ENCODE measurements around the gene PKD1. TPM values are rescaled to one million over a fixed set of nuclear protein-coding genes. Genes with fewer than 3 reads are reported as not detected.
"Not testable (repeated sequence)": the region's sequence is repeated elsewhere in the genome, so short reads cannot be mapped to it uniquely, and the experiment has no call there.

PKD1 gene
- total RNA-seq, 2 experiments from 2014 or later: 56.7 to 59.4 TPM

- H3K4me1 Mint-ChIP-seq (ENCODE audit: low read depth); H3K36me3 Mint-ChIP-seq; POLR2A ChIA-PET; H3K9me3 Mint-ChIP-seq; intact Hi-C loops (cut with micrococcal nuclease); H3K27ac Mint-ChIP-seq; DNase-seq; H3K27me3 Mint-ChIP-seq; CTCF ChIA-PET; H3K4me3 Mint-ChIP-seq: not testable (repeated sequence)
Observed at GRCh38 chr16:2105769-2106168, 29.9 kb downstream of the PKD1 start.

DNA sequence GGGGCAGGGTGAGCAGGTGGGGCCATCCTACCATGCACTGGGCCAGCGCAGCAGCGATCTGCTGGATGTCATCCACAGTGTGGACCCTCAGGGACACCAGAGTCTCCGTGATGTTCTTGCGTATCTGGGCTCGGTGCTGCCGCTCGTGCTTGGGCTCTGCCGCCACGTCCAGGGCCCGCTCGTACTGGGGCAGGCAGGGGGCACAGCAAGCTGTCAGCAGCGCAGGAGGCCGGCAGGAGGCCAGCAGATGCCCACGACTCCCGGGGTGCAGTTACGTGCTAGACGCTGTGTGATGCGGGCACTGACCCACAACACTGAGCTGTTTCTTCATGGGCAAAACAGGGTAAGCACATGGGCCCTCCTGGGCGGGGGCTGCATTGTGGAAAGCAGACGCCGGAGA, 30.4 kb downstream of the PKD1 start:
- H3K27me3 Mint-ChIP-seq; H3K27ac Mint-ChIP-seq; DNase-seq; CTCF ChIA-PET; intact Hi-C loops (cut with micrococcal nuclease); H3K4me1 Mint-ChIP-seq (ENCODE audit: low read depth); H3K36me3 Mint-ChIP-seq; POLR2A ChIA-PET; H3K4me3 Mint-ChIP-seq; H3K9me3 Mint-ChIP-seq: not testable (repeated sequence)

DNA sequence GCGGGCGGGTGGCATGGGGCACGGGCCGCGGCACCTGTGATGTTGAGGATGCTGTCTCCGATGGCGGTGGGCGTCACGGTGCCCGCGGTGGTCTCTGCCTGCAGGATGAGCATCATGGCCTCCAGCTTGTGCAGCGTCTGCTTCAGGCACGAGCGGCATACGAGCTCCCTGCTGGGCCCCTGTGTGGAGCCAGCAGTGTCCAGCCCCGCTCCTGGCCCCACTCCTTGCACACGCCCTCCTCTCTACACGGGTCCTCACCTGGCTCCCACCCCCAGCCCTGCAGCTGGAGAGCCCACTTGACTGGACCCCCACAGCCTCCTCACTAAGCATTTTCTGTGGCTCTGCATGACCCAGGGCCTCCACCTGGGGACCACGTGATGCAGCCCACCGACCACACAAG, 31.2 kb downstream of the PKD1 start:
- POLR2A ChIA-PET; H3K27ac Mint-ChIP-seq; intact Hi-C loops (cut with micrococcal nuclease); H3K27me3 Mint-ChIP-seq; H3K9me3 Mint-ChIP-seq; DNase-seq; H3K36me3 Mint-ChIP-seq; H3K4me1 Mint-ChIP-seq (ENCODE audit: low read depth); CTCF ChIA-PET; H3K4me3 Mint-ChIP-seq: not testable (repeated sequence)

DNA sequence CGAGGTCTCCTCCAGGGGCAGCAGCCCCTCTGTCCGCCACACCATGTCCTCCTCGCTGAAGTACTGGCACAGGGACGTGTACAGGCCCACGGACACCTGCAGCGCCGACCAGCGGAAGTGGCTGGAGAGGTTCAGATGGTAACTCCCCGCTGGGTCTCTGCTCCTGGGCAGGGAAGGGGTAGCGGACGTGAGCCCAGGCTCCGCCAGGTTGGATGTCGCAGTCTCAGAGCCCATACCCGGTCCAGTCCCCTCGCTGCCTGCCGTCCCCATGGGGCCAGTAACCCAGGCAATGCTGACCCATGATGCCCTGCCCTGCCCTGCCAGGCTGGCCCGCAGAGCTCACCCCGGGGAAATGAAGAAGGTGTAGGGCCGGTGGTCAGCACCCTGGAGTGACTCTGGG, 33.2 kb downstream of the PKD1 start:
- DNase-seq: no peak
- Mint-ChIP-seq H3K27me3 (no peaks in the 10 kb centered on the region), H3K27ac (no peak overlapping the region), H3K4me1 (ENCODE audit: low read depth) (no peaks in the 10 kb centered on the region), H3K9me3 (no peaks in the 10 kb centered on the region), H3K4me3 (no peak overlapping the region), H3K36me3 (peaks cover 2% of the 10 kb centered on the region)
- ChIA-PET POLR2A (no interaction called here), CTCF (no interaction called here)
- intact Hi-C loops (cut with micrococcal nuclease): no loop called here

- intact Hi-C loops (cut with micrococcal nuclease); CTCF ChIA-PET; H3K4me3 Mint-ChIP-seq; POLR2A ChIA-PET; H3K27ac Mint-ChIP-seq; H3K9me3 Mint-ChIP-seq; H3K36me3 Mint-ChIP-seq; H3K4me1 Mint-ChIP-seq (ENCODE audit: low read depth); DNase-seq; H3K27me3 Mint-ChIP-seq: not testable (repeated sequence)
Observed at GRCh38 chr16:2101581-2101980, 34.1 kb downstream of the PKD1 start.

GRCh38 chr16:2097689-2098088, 38.0 kb downstream of the PKD1 start:
- H3K36me3 Mint-ChIP-seq; H3K4me3 Mint-ChIP-seq; POLR2A ChIA-PET; DNase-seq; H3K9me3 Mint-ChIP-seq; intact Hi-C loops (cut with micrococcal nuclease); H3K4me1 Mint-ChIP-seq (ENCODE audit: low read depth); H3K27me3 Mint-ChIP-seq; H3K27ac Mint-ChIP-seq; CTCF ChIA-PET: not testable (repeated sequence)

- Mint-ChIP-seq H3K27ac (no peak overlapping the region), H3K9me3 (no peaks in the 10 kb centered on the region), H3K36me3 (peaks cover 3% of the 10 kb centered on the region), H3K4me3 (no peak overlapping the region), H3K27me3 (no peaks in the 10 kb centered on the region), H3K4me1 (ENCODE audit: low read depth) (no peaks in the 10 kb centered on the region)
- ChIA-PET CTCF (no interaction called here), POLR2A (no interaction called here)
- no peak for DNase-seq
- intact Hi-C loops (cut with micrococcal nuclease): no loop called here
Observed at GRCh38 chr16:2096853-2097595, 38.7 kb downstream of the PKD1 start.

DNA sequence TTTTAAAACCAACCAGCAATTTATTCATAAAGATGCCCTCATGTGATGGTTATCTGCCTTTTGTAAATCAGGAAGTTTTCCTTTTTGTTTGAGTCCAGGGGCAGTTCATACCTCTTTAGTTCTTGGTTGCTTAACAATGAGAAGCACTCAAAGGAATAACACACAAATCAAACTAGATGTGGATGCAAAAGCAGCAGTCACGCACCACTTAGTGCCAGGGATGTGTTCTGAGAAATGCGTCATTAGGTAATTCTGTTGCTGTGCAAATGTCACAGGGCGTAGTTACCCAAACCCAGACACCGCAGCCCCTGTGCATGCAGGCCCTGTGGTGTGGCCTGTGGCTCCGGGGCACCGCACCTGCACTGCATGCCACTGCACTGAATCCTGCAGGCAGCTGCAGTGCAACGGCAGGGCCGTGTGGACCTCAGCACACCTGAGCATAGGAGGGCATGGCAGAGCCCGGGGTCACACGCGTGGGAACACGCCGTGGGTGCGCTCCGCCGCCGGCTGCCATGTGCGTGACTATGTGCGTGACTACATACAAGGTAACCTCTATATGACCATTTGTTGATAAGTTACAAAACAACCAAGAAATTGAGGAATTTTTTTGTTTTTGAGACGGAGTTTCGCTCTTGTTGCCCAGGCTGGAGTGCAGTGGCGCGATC, 39.6 kb downstream of the PKD1 start:
- no peak overlapping the region for H3K27ac Mint-ChIP-seq
- H3K27me3 Mint-ChIP-seq: no peaks in the 10 kb centered on the region
- no peak overlapping the region for H3K4me3 Mint-ChIP-seq
- no peaks in the 10 kb centered on the region for H3K9me3 Mint-ChIP-seq
- POLR2A ChIA-PET: no interaction called here
- no peak for DNase-seq
- CTCF ChIA-PET: no interaction called here
- H3K36me3 Mint-ChIP-seq: peaks cover 3% of the 10 kb centered on the region
- intact Hi-C loops (cut with micrococcal nuclease): no loop called here
- H3K4me1 Mint-ChIP-seq (ENCODE audit: low read depth): no peaks in the 10 kb centered on the region

GRCh38 chr16:2095315-2095853, 40.3 kb downstream of the PKD1 start:
- ChIA-PET POLR2A (no interaction called here), CTCF (no interaction called here)
- no peak overlapping the region for H3K4me3 Mint-ChIP-seq
- DNase-seq: no peak
- H3K4me1 Mint-ChIP-seq (ENCODE audit: low read depth): no peaks in the 10 kb centered on the region
- peaks cover 6% of the 10 kb centered on the region for H3K36me3 Mint-ChIP-seq
- no peaks in the 10 kb centered on the region for H3K27me3 Mint-ChIP-seq
- intact Hi-C loops (cut with micrococcal nuclease): no loop called here
- no peak overlapping the region for H3K27ac Mint-ChIP-seq
- no peaks in the 10 kb centered on the region for H3K9me3 Mint-ChIP-seq

DNA sequence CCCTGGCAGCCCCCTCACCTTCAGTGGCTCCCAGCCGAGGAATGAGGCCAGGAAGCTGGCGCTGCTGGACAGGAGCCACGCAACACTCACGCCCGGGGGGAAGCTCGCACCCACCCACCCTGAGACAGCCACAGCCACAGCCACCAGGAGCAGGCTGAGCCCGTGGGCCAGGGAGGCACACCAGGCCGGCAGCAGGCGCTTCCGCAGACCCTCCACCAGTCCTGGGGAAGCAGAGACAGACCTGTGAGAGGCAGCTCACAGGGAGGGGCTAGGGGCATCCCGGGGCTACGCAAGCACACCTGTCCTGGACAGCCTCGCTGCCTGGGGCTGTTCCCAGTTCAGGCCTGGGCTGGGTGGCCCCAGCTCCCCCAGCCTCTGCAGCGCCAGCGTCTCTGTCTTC, 41.9 kb downstream of the PKD1 start:
- ChIA-PET CTCF (no interaction called here), POLR2A (no interaction called here)
- Mint-ChIP-seq H3K27ac (no peak overlapping the region), H3K36me3 (peaks cover 9% of the 10 kb centered on the region), H3K4me3 (no peak overlapping the region), H3K4me1 (ENCODE audit: low read depth) (no peaks in the 10 kb centered on the region), H3K9me3 (no peaks in the 10 kb centered on the region), H3K27me3 (no peaks in the 10 kb centered on the region)
- no peak for DNase-seq
- intact Hi-C loops (cut with micrococcal nuclease): no loop called here

DNA sequence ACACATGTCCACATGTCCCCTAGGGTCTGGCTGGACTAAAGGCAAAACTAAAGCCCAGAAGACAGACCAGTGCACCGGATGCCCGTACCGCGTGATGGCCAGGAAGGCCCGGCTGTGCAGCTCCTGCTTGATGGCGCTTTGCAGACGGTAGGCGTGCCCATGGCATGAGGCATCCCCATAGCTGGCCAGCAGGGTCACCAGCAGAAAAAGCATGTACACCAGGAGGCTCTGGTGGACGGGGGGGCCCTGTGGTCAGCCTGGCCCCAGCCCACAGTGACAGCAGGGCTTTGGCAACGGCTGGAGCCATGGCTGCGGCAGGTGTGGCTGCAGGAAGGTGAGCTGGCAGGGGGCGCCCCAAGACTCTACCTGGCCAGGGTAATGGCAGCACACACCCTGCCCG, 42.8 kb downstream of the PKD1 start:
- Mint-ChIP-seq H3K27me3 (no peaks in the 10 kb centered on the region), H3K4me3 (no peak overlapping the region), H3K27ac (no peak overlapping the region), H3K36me3 (peaks cover 9% of the 10 kb centered on the region), H3K4me1 (ENCODE audit: low read depth) (no peaks in the 10 kb centered on the region), H3K9me3 (no peaks in the 10 kb centered on the region)
- intact Hi-C loops (cut with micrococcal nuclease): no loop called here
- no peak for DNase-seq
- ChIA-PET CTCF (interaction anchor here (0.9 kb wide), 1 partner anchor 48 kb away, joined by 3 read pairs; no protein-coding TSS in a partner anchor), POLR2A (no interaction called here)

GRCh38 chr16:2092256-2092620, 43.5 kb downstream of the PKD1 start:
- no peak overlapping the region for H3K27ac Mint-ChIP-seq
- H3K27me3 Mint-ChIP-seq: no peaks in the 10 kb centered on the region
- intact Hi-C loops (cut with micrococcal nuclease): no loop called here
- no peaks in the 10 kb centered on the region for H3K4me1 Mint-ChIP-seq (ENCODE audit: low read depth)
- POLR2A ChIA-PET: no interaction called here
- no peak for DNase-seq
- H3K4me3 Mint-ChIP-seq: no peak overlapping the region
- no peaks in the 10 kb centered on the region for H3K9me3 Mint-ChIP-seq
- CTCF ChIA-PET: interaction anchor here (0.9 kb wide), 1 partner anchor 49 kb away, joined by 3 read pairs; no protein-coding TSS in a partner anchor
- H3K36me3 Mint-ChIP-seq: peaks cover 11% of the 10 kb centered on the region

Data from activated CD4-positive, alpha-beta memory T cell treated with anti-CD3 and anti-CD28 coated beads for 36 hours (primary cell).